IMR-90 (cell line): ENCODE measurements around the gene PMIS2. TPM values are rescaled to one million over a fixed set of nuclear protein-coding genes. Genes with fewer than 3 reads are reported as not detected.

Source experiments
- ATAC-seq: fragments of 200-7000 bp; cut with Tn5 transposase; 2 replicates; pipeline ENCODE4 v1.9.1; 2020; ENCODE audit warnings: low read depth, mild to moderate bottlenecking, moderate library complexity
- BruUV-seq: library from RNA; stranded (reverse); fragments of 400-500 nt; replicated peaks from 2 replicates; lab custom pipeline; 2021; lab: Mats Ljungman, UMichigan
- CTCF ChIA-PET: fragments of 300-600 bp; formaldehyde crosslinking; extraction: SDS; loops from one replicate; lab custom pipeline; 2021; ENCODE audit warnings: antibody characterized with exemption; lab: Yijun Ruan, JAX
- POLR2A ChIA-PET: fragments of 300-600 bp; sonication (Branson Sonifier 250); formaldehyde crosslinking; loops from one replicate; lab custom pipeline; 2022; ENCODE audit warnings: antibody characterized with exemption; ENCODE audit not compliant: unreplicated experiment; lab: Charles Lee
- DNase-seq: peaks from one replicate; pipeline ENCODE4 v3.0.0; 2013
- H2AFZ ChIP-seq: replicated peaks from 2 replicates; pipeline ENCODE3; 2013; ENCODE audit warnings: low read length, mild to moderate bottlenecking; ENCODE audit not compliant: poor library complexity
- H2AK5ac ChIP-seq: 2 replicates; pipeline ENCODE4 v1.6.1; 2013; ENCODE audit warnings: low read depth, low read length, inconsistent platforms
- H2AK9ac ChIP-seq: replicated peaks from 2 replicates; pipeline ENCODE3; 2013; ENCODE audit warnings: mild to moderate bottlenecking, low read depth, low read length, moderate library complexity; ENCODE audit not compliant: poor library complexity
- H2BK120ac ChIP-seq: 2 replicates; pipeline ENCODE4 v1.6.1; 2013; ENCODE audit warnings: low read depth, low read length, inconsistent platforms
- H2BK15ac ChIP-seq: 3 replicates; pipeline ENCODE4 v1.6.1; 2013; ENCODE audit warnings: low read depth, low read length, inconsistent platforms
- H2BK20ac ChIP-seq: 2 replicates; pipeline ENCODE4 v1.6.1; 2013; ENCODE audit warnings: low read depth, mild to moderate bottlenecking, inconsistent platforms, low read length, moderate library complexity
- H2BK5ac ChIP-seq: 2 replicates; pipeline ENCODE4 v1.6.1; 2013; ENCODE audit warnings: mild to moderate bottlenecking, low read depth, low read length, inconsistent platforms; ENCODE audit not compliant: poor library complexity, severe bottlenecking
- H3K14ac ChIP-seq: replicated peaks from 2 replicates; pipeline ENCODE4 v1.6.1; 2013; ENCODE audit warnings: low read depth, low read length, inconsistent platforms
- H3K18ac ChIP-seq: 2 replicates; pipeline ENCODE4 v1.6.1; 2013; ENCODE audit warnings: low read depth, low read length, control low read depth
- H3K23ac ChIP-seq: 2 replicates; pipeline ENCODE4 v1.6.1; 2013; ENCODE audit warnings: low read depth, low read length, inconsistent platforms
- H3K27ac ChIP-seq: 2 replicates; pipeline ENCODE4 v1.5.1; 2013; ENCODE audit warnings: mild to moderate bottlenecking, control low read depth, low read length; ENCODE audit not compliant: insufficient read depth
- H3K27me3 ChIP-seq: 2 replicates; pipeline ENCODE4 v1.6.1; 2013; ENCODE audit warnings: low read length; ENCODE audit not compliant: control insufficient read depth, insufficient read depth
- H3K36me3 ChIP-seq: 2 replicates; pipeline ENCODE4 v1.6.1; 2013; ENCODE audit warnings: low read length, mixed read lengths; ENCODE audit not compliant: control insufficient read depth, insufficient read depth
- H3K4ac ChIP-seq: 2 replicates; pipeline ENCODE4 v1.6.1; 2013; ENCODE audit warnings: low read depth, low read length, inconsistent platforms
- H3K4me1 ChIP-seq: 2 replicates; pipeline ENCODE4 v1.6.1; 2013; ENCODE audit warnings: low read length, mixed read lengths; ENCODE audit not compliant: control insufficient read depth, insufficient read depth
- H3K4me2 ChIP-seq: 2 replicates; pipeline ENCODE4 v1.6.1; 2013; ENCODE audit warnings: low read depth, mild to moderate bottlenecking, control low read depth, low read length, moderate library complexity
- H3K4me3 ChIP-seq: 2 replicates; pipeline ENCODE4 v1.5.1; 2013; ENCODE audit warnings: low read depth, mild to moderate bottlenecking, control low read depth, low read length, moderate library complexity; ENCODE audit not compliant: insufficient read depth
- H3K56ac ChIP-seq: 2 replicates; pipeline ENCODE4 v1.6.1; 2013; ENCODE audit warnings: low read length, inconsistent platforms; ENCODE audit not compliant: insufficient read depth; ENCODE audit errors: extremely low read depth
- H3K79me1 ChIP-seq, 2 experiments: 2 replicates each; pipeline ENCODE4 v1.6.1; 2013; ENCODE audit warnings: low read length in 2 of 2, inconsistent platforms in 1 of 2, low read depth in 1 of 2
- H3K9ac ChIP-seq: 2 replicates; pipeline ENCODE4 v1.6.1; 2013; ENCODE audit warnings: low read depth, low read length, control low read depth
- H3K9me1 ChIP-seq: 2 replicates; pipeline ENCODE4 v1.6.1; 2013; ENCODE audit warnings: low read length, inconsistent platforms; ENCODE audit not compliant: insufficient read depth
- H3K9me3 ChIP-seq: 2 replicates; pipeline ENCODE4 v1.6.1; 2013; ENCODE audit warnings: low read length; ENCODE audit not compliant: control insufficient read depth, insufficient read depth
- H4K20me1 ChIP-seq: 2 replicates; pipeline ENCODE4 v1.6.1; 2013; ENCODE audit warnings: low read length, inconsistent platforms; ENCODE audit not compliant: insufficient read depth
- H4K5ac ChIP-seq: 2 replicates; pipeline ENCODE4 v1.6.1; 2013; ENCODE audit warnings: mild to moderate bottlenecking, low read depth, low read length, control low read depth
- H4K8ac ChIP-seq, 2 experiments: 2 replicates each; pipeline ENCODE4 v1.6.1; 2013; ENCODE audit warnings: low read depth in 2 of 2, low read length in 2 of 2, control low read depth in 1 of 2, inconsistent platforms in 1 of 2
- H4K91ac ChIP-seq: 2 replicates; pipeline ENCODE4 v1.6.1; 2013; ENCODE audit warnings: low read depth, low read length, inconsistent platforms; ENCODE audit not compliant: insufficient read depth
- BHLHE40 ChIP-seq: fragments of 150-350 bp; IDR thresholded peaks from 2 replicates; pipeline ENCODE4 v1.6.1; 2016; ENCODE audit warnings: mild to moderate bottlenecking, low read depth, low read length
- CEBPB ChIP-seq: IDR thresholded peaks from 2 replicates; pipeline ENCODE4 v1.6.1; 2012; ENCODE audit warnings: low read depth, low read length, improper control_type of control experiment
- CHD1 ChIP-seq: IDR thresholded peaks from 2 replicates; pipeline ENCODE4 v1.6.1; 2012; ENCODE audit warnings: low read depth, low read length, improper control_type of control experiment
- CTCF ChIP-seq: conservative IDR thresholded peaks from 2 replicates; pipeline ENCODE4 v1.5.1; 2012; ENCODE audit warnings: mild to moderate bottlenecking, low read depth, low read length, improper control_type of control experiment
- ELK1 ChIP-seq: fragments of 150-350 bp; IDR thresholded peaks from 2 replicates; pipeline ENCODE4 v1.6.1; 2016; ENCODE audit warnings: low read depth, mild to moderate bottlenecking, low read length, moderate library complexity, borderline replicate concordance
- FOS ChIP-seq: fragments of 150-350 bp; IDR thresholded peaks from 2 replicates; pipeline ENCODE4 v1.6.1; 2016; ENCODE audit warnings: low read depth, low read length
- MAFK ChIP-seq: IDR thresholded peaks from 2 replicates; pipeline ENCODE4 v1.6.1; 2012; ENCODE audit warnings: low read depth, low read length, improper control_type of control experiment
- MAZ ChIP-seq: IDR thresholded peaks from 2 replicates; pipeline ENCODE4 v1.6.1; 2012; ENCODE audit warnings: low read depth, mild to moderate bottlenecking, low read length, improper control_type of control experiment, moderate library complexity, borderline replicate concordance
- MXI1 ChIP-seq: IDR thresholded peaks from 2 replicates; pipeline ENCODE4 v1.6.1; 2012; ENCODE audit warnings: low read depth, mild to moderate bottlenecking, low read length, moderate library complexity, borderline replicate concordance
- NFE2L2 ChIP-seq: fragments of 150-350 bp; IDR thresholded peaks from 2 replicates; pipeline ENCODE4 v1.6.1; 2016; ENCODE audit warnings: low read depth, mild to moderate bottlenecking, low read length
- POLR2A ChIP-seq: IDR thresholded peaks from 2 replicates; pipeline ENCODE4 v1.6.1; 2012; ENCODE audit warnings: mild to moderate bottlenecking, low read depth, low read length
- RAD21 ChIP-seq: IDR thresholded peaks from 2 replicates; pipeline ENCODE4 v1.6.1; 2012; ENCODE audit warnings: low read length, improper control_type of control experiment
- RCOR1 ChIP-seq: IDR thresholded peaks from 2 replicates; pipeline ENCODE4 v1.6.1; 2012; ENCODE audit warnings: mild to moderate bottlenecking, low read length, improper control_type of control experiment; ENCODE audit not compliant: insufficient replicate concordance
- RFX5 ChIP-seq: IDR thresholded peaks from 2 replicates; pipeline ENCODE4 v1.8.0; 2012; ENCODE audit warnings: low read depth, mild to moderate bottlenecking, low read length, moderate library complexity
- SMC3 ChIP-seq: fragments of 150-350 bp; IDR thresholded peaks from 2 replicates; pipeline ENCODE4 v1.6.1; 2016; ENCODE audit warnings: low read depth, mild to moderate bottlenecking, antibody characterized with exemption, low read length, moderate library complexity
- USF2 ChIP-seq: fragments of 150-350 bp; IDR thresholded peaks from 2 replicates; pipeline ENCODE4 v1.6.1; 2017; ENCODE audit warnings: mild to moderate bottlenecking, antibody characterized with exemption, low read length, low read depth
- WGBS, 2 experiments: methylation state at CpG; one replicate each; pipeline versions ENCODE4 v1.1.5 to v1.1.7; 2013; ENCODE audit warnings: missing lambda C conversion rate in 2 of 2; ENCODE audit not compliant: insufficient read length in 1 of 2; ENCODE audit errors: extremely low coverage in 2 of 2; 5-methylcytosine and 5-hydroxymethylcytosine counted together
- dilution Hi-C: fragments of 300-500 bp; cut with HindIII; formaldehyde crosslinking; loops from one replicate; pipeline ENCODE4 v1.14.3; 2018; ENCODE audit warnings: low sequenced_read_pairs; ENCODE audit not compliant: unreplicated experiment
- in situ Hi-C: fragments of 300-500 bp; cut with MboI; formaldehyde crosslinking; loops from 3 replicates; pipeline ENCODE4 v1.14.3; 2019; ENCODE audit warnings: low sequenced_read_pairs, inconsistent platforms, mixed read lengths
- intact Hi-C: fragments of 100-400 bp; cut with micrococcal nuclease; formaldehyde crosslinking; loops from 2 replicates; pipeline ENCODE4 v1.10.0; 2022
- polyA plus RNA-seq, 3 experiments: library from polyadenylated mRNA; depleted of rRNA; stranded (reverse); fragments of >200 nt; gene quantifications; 2 replicates each; pipeline ENCODE4 v1.2.3, GENCODE V29; 2012; ENCODE audit warnings: low replicate concordance in 1 of 3
- total RNA-seq: library from RNA; depleted of rRNA; stranded (reverse); fragments of >200 nt; gene quantifications from 2 replicates; pipeline ENCODE4 v1.2.3, GENCODE V29; 2012

The PMIS2 gene
- total and polyA plus RNA-seq, 2 of the 4 experiments (the other 2 are of a cell fraction): not detected

- no peak overlapping the region for H3K4me2 ChIP-seq
- no peak overlapping the region for H4K91ac ChIP-seq
- ChIA-PET CTCF (no interaction called here), POLR2A (no interaction called here)
- H3K23ac ChIP-seq: no peak overlapping the region
- TF ChIP-seq POLR2A (no peak), FOS (no peak), MXI1 (no peak), RAD21 (no peak), ELK1 (no peak), MAFK (no peak), SMC3 (no peak), CTCF (no peak), RCOR1 (no peak), USF2 (no peak), CEBPB (no peak), NFE2L2 (no peak), MAZ (no peak), BHLHE40 (no peak), CHD1 (no peak), RFX5 (no peak)
- no peak overlapping the region for H2AK9ac ChIP-seq
- H3K4me3 ChIP-seq: no peak overlapping the region
- no peak overlapping the region for H2AFZ ChIP-seq
- no peaks in the 10 kb centered on the region for H3K4me1 ChIP-seq
- H4K8ac ChIP-seq: no peak overlapping the region
- WGBS, 2 experiments: 80% methylated on average over 1 of the region's 18 CpGs; no CpG with 5 or more reads in 1 of the 2 experiments
- no peak for ATAC-seq
- H3K14ac ChIP-seq: no peak overlapping the region
- no peak overlapping the region for H2BK120ac ChIP-seq
- no peak overlapping the region for H2BK20ac ChIP-seq
- peaks cover 45% of the 10 kb centered on the region for H3K27me3 ChIP-seq
- no peak overlapping the region for H3K18ac ChIP-seq
- no peak overlapping the region for H2AK5ac ChIP-seq
- in situ Hi-C loops (no loop called here), intact Hi-C loops (no loop called here), dilution Hi-C loops (no loop called here)
- H3K4ac ChIP-seq: no peak overlapping the region
- BruUV-seq: no TSS peak
- H4K5ac ChIP-seq: no peak overlapping the region
- no peak overlapping the region for H2BK5ac ChIP-seq
- H3K36me3 ChIP-seq: no peaks in the 10 kb centered on the region
- H3K9me1 ChIP-seq: 0 out of 2 replicates have a peak, but pooled peaks cover 3% of the 10 kb centered on the region
- H4K20me1 ChIP-seq: no peaks in the 10 kb centered on the region
- H3K56ac ChIP-seq: no peak overlapping the region
- H3K9ac ChIP-seq: no peak overlapping the region
- DNase-seq: no peak
- H3K9me3 ChIP-seq: no peaks in the 10 kb centered on the region
- no peak overlapping the region for H3K27ac ChIP-seq
- H2BK15ac ChIP-seq: no peak overlapping the region
- no peaks in the 10 kb centered on the region for H3K79me1 ChIP-seq
These were observed 25.7 kb upstream of the PMIS2 start for GRCh38 chr19:35560271-35560670.
